ENCODE measurements around the gene MAP3K20.

DNA sequence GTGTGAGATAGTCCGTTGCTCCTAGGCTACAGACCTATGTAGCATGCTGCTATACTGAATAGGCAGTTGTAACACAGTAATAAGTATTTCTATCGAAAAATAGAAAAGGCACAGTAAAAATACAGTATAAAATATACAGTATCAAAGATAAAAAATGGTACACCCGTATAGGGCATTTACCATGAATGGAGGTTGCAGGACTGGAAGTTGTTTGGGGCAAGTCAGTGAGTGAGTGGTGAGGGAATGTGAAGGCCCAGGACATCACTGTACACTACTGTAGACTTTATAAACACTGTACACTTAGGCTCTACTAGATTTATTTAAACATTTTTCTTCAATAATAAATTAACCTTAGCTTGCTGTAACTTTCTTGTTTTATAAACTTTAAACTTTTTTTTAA is 3.5 kb downstream of the MAP3K20 start:
- TF ChIP-seq, protein P1, sequence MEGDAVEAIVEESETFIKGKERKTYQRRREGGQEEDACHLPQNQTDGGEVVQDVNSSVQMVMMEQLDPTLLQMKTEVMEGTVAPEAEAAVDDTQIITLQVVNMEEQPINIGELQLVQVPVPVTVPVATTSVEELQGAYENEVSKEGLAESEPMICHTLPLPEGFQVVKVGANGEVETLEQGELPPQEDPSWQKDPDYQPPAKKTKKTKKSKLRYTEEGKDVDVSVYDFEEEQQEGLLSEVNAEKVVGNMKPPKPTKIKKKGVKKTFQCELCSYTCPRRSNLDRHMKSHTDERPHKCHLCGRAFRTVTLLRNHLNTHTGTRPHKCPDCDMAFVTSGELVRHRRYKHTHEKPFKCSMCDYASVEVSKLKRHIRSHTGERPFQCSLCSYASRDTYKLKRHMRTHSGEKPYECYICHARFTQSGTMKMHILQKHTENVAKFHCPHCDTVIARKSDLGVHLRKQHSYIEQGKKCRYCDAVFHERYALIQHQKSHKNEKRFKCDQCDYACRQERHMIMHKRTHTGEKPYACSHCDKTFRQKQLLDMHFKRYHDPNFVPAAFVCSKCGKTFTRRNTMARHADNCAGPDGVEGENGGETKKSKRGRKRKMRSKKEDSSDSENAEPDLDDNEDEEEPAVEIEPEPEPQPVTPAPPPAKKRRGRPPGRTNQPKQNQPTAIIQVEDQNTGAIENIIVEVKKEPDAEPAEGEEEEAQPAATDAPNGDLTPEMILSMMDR (IDR thresholded peaks at IDR 0.05; ENCODE audit: extremely low read depth in 1 of 2, insufficient read depth in 1 of 2, low read depth in 1 of 2, low read length in 2 of 2), result no peak
- TF ChIP-seq POLR2AphosphoS5 (IDR thresholded peaks at IDR 0.05; ENCODE audit: insufficient read depth, low read depth, low read length) (no peak), GATA2 (IDR thresholded peaks at IDR 0.05; ENCODE audit: insufficient read depth, insufficient read length, low read depth, low read length) (no peak), JUN (IDR thresholded peaks at IDR 0.05; ENCODE audit: borderline replicate concordance, insufficient read depth, insufficient read length, low read depth) (no peak), POLR2A (IDR thresholded peaks at IDR 0.05; ENCODE audit: low read depth, low read length) (no peak), MYC (IDR thresholded peaks at IDR 0.05; ENCODE audit: low read depth, low read length) (no peak), EZH2 (IDR thresholded peaks at IDR 0.05; ENCODE audit: borderline replicate concordance, low read depth, low read length, severe bottlenecking) (no peak)
